ENCODE measurements around the gene SUSD4.
"Not testable (repeated sequence)": the region's sequence is repeated elsewhere in the genome, so short reads cannot be mapped to it uniquely, and the experiment has no call there.

The SUSD4 gene

GRCh38 chr1:223304931-223305330 lies 59.0 kb downstream of the SUSD4 start:
- no peaks in the 10 kb centered on the region for H3K4me1 ChIP-seq (ENCODE audit: control insufficient read depth in 1 of 2, insufficient read depth in 2 of 2, low read length in 2 of 2)
- H3K27me3 ChIP-seq (ENCODE audit: control insufficient read depth in 1 of 2, insufficient read depth in 2 of 2, low read length in 2 of 2) = no peaks in the 10 kb centered on the region
- H3K9me3 ChIP-seq (ENCODE audit: control insufficient read depth in 1 of 2, low read length in 2 of 2) = peaks cover 0 to 2% of the 10 kb centered on the region in 2 donors
- no peak overlapping the region for H3K27ac ChIP-seq (ENCODE audit: low read depth, low read length)
- H3K9ac ChIP-seq (ENCODE audit: low read depth in 1 of 2, low read length in 2 of 2) = no peak overlapping the region
- H3K36me3 ChIP-seq (ENCODE audit: control insufficient read depth in 1 of 2, insufficient read depth in 2 of 2, low read length in 2 of 2) = no peaks in the 10 kb centered on the region
- H3K4me3 ChIP-seq (ENCODE audit: low read depth in 1 of 2, low read length in 2 of 2) = no peak overlapping the region

DNA sequence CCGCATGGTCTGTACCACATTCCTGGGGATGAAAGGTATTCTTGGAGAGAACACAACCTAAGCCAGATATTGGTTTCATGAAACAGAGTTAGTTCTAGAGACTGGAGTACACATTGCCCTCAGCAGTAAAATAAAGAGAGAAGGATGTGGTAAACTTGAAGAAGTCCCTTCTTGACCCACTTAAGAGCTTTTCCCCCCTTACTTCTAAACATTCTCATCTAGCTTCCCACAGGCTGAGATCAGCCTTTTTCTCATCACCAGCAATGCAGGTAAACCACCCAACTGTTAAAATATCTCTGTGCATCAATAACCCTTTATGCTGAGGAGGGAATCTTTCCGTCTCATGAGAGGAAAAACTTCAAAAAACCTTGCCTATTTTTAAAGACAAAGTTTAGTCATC lies 62.6 kb downstream of the SUSD4 start:
- H3K9ac ChIP-seq (ENCODE audit: low read depth in 1 of 2, low read length in 2 of 2) = no peak overlapping the region
- H3K36me3 ChIP-seq (ENCODE audit: control insufficient read depth in 1 of 2, insufficient read depth in 2 of 2, low read length in 2 of 2) = no peaks in the 10 kb centered on the region
- H3K4me3 ChIP-seq (ENCODE audit: low read depth in 1 of 2, low read length in 2 of 2) = no peak overlapping the region
- no peak overlapping the region for H3K27ac ChIP-seq (ENCODE audit: low read depth, low read length)
- no peaks in the 10 kb centered on the region for H3K27me3 ChIP-seq (ENCODE audit: control insufficient read depth in 1 of 2, insufficient read depth in 2 of 2, low read length in 2 of 2)
- peaks cover 0 to 2% of the 10 kb centered on the region in 2 donors for H3K9me3 ChIP-seq (ENCODE audit: control insufficient read depth in 1 of 2, low read length in 2 of 2)
- no peaks in the 10 kb centered on the region for H3K4me1 ChIP-seq (ENCODE audit: control insufficient read depth in 1 of 2, insufficient read depth in 2 of 2, low read length in 2 of 2)

- H3K27me3 ChIP-seq (ENCODE audit: control insufficient read depth in 1 of 2, insufficient read depth in 2 of 2, low read length in 2 of 2) = no peaks in the 10 kb centered on the region
- H3K9ac ChIP-seq (ENCODE audit: low read depth in 1 of 2, low read length in 2 of 2) = no peak overlapping the region
- H3K36me3 ChIP-seq (ENCODE audit: control insufficient read depth in 1 of 2, insufficient read depth in 2 of 2, low read length in 2 of 2) = no peaks in the 10 kb centered on the region
- no peak overlapping the region for H3K27ac ChIP-seq (ENCODE audit: low read depth, low read length)
- no peaks in the 10 kb centered on the region for H3K4me1 ChIP-seq (ENCODE audit: control insufficient read depth in 1 of 2, insufficient read depth in 2 of 2, low read length in 2 of 2)
- H3K9me3 ChIP-seq (ENCODE audit: control insufficient read depth in 1 of 2, low read length in 2 of 2) = peaks cover 0 to 2% of the 10 kb centered on the region in 2 donors
- no peak overlapping the region for H3K4me3 ChIP-seq (ENCODE audit: low read depth in 1 of 2, low read length in 2 of 2)
Observed at GRCh38 chr1:223299553-223299952, 64.4 kb downstream of the SUSD4 start.

DNA sequence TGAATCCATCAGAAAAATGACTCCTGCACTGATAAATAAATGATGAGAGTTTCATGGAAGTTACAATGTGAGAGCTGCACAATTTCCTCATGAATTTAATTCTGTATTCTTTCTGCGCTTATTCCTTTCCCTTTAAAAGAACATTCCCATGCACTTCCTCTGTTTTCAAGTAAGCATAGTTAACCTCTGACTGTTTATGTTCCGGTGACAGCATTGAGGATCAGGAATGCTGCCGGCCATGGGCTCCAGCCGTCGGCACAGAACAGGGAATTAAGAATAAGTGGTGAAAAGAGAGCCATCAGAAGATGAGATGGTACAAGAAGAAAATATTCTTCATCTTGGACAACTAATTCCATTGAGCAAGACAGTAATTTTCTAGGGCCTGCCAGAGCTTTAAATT lies 65.3 kb downstream of the SUSD4 start:
- Histone ChIP-seq H3K9me3 (ENCODE audit: control insufficient read depth in 1 of 2, low read length in 2 of 2) (peaks cover 0 to 2% of the 10 kb centered on the region in 2 donors), H3K36me3 (ENCODE audit: control insufficient read depth in 1 of 2, insufficient read depth in 2 of 2, low read length in 2 of 2) (no peaks in the 10 kb centered on the region), H3K4me3 (ENCODE audit: low read depth in 1 of 2, low read length in 2 of 2) (no peak overlapping the region)

DNA sequence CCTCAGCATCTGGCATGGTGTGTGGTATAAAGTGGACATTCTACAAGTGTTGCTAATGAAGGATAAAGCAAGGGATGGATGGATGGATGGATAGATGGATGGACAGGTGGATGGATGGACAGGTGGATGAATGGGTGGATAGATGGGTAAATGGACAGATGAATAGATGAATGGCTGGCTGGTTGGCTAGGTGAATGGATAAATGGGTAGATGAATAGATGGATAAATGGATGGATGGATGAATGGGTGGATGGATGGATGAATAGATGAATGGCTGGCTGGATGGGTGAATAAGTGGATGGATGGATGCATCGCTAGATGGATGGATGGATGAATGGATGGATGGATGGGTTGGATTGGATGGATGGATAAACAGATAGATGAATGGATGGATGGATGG lies 66.2 kb downstream of the SUSD4 start:
- Histone ChIP-seq H3K4me3 (ENCODE audit: low read depth in 1 of 2, low read length in 2 of 2) (no peak overlapping the region), H3K4me1 (ENCODE audit: control insufficient read depth in 1 of 2, insufficient read depth in 2 of 2, low read length in 2 of 2) (no peaks in the 10 kb centered on the region), H3K27ac (ENCODE audit: low read depth, low read length) (no peak overlapping the region), H3K36me3 (ENCODE audit: control insufficient read depth in 1 of 2, insufficient read depth in 2 of 2, low read length in 2 of 2) (no peaks in the 10 kb centered on the region), H3K9ac (ENCODE audit: low read depth in 1 of 2, low read length in 2 of 2) (no peak overlapping the region), H3K9me3 (ENCODE audit: control insufficient read depth in 1 of 2, low read length in 2 of 2) (no peaks in the 10 kb centered on the region), H3K27me3 (ENCODE audit: control insufficient read depth in 1 of 2, insufficient read depth in 2 of 2, low read length in 2 of 2) (no peaks in the 10 kb centered on the region)

More for the DNA sequence above, 65.3 kb downstream of the SUSD4 start:
- Histone ChIP-seq H3K27me3 (ENCODE audit: control insufficient read depth in 1 of 2, insufficient read depth in 2 of 2, low read length in 2 of 2) (no peaks in the 10 kb centered on the region), H3K9ac (ENCODE audit: low read depth in 1 of 2, low read length in 2 of 2) (no peak overlapping the region), H3K27ac (ENCODE audit: low read depth, low read length) (no peak overlapping the region), H3K4me1 (ENCODE audit: control insufficient read depth in 1 of 2, insufficient read depth in 2 of 2, low read length in 2 of 2) (no peaks in the 10 kb centered on the region)

DNA sequence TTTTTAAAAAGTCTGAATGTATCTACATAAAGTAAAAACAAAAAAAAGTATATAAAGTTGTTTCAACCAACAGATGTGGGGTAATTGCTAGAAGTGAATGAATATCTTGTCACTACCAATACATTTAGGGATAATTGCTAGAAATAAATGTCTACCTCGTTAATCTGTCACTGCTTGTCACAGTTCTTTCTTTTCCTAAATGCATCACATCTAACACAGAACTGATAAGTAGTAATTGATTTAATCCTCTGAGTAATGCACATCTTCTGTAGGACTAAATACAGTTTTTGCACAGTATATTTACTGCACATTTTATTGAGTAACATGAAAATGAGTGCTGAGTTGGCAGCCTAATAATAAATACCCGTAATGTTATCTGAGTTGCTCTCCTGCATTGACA lies 72.2 kb downstream of the SUSD4 start:
- Histone ChIP-seq H3K27me3 (ENCODE audit: control insufficient read depth in 1 of 2, insufficient read depth in 2 of 2, low read length in 2 of 2) (no peaks in the 10 kb centered on the region), H3K9ac (ENCODE audit: low read depth in 1 of 2, low read length in 2 of 2) (no peak overlapping the region), H3K9me3 (ENCODE audit: control insufficient read depth in 1 of 2, low read length in 2 of 2) (no peaks in the 10 kb centered on the region), H3K4me1 (ENCODE audit: control insufficient read depth in 1 of 2, insufficient read depth in 2 of 2, low read length in 2 of 2) (no peaks in the 10 kb centered on the region), H3K27ac (ENCODE audit: low read depth, low read length) (no peak overlapping the region), H3K4me3 (ENCODE audit: low read depth in 1 of 2, low read length in 2 of 2) (no peak overlapping the region), H3K36me3 (ENCODE audit: control insufficient read depth in 1 of 2, insufficient read depth in 2 of 2, low read length in 2 of 2) (no peaks in the 10 kb centered on the region)

DNA sequence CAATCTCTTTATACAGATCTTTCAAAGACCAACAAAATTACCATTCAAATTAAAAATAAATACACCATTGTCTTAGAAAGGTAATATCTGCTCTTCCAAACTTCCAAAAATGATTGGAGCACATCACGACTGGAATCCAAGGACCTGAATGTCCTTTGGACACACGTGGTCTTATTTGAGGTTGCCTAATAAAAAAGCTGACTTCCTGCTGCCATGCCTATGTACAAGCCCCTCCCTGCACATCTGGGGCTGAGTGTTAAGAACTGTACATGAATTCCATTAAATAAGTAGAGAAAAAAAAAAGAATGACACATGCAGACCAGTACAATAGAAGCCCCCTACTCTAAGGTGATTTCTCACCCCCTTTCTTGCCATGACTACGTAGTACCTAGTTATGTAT lies 73.6 kb downstream of the SUSD4 start:
- Histone ChIP-seq H3K27me3 (ENCODE audit: control insufficient read depth in 1 of 2, insufficient read depth in 2 of 2, low read length in 2 of 2) (no peaks in the 10 kb centered on the region), H3K4me3 (ENCODE audit: low read depth in 1 of 2, low read length in 2 of 2) (no peak overlapping the region), H3K9me3 (ENCODE audit: control insufficient read depth in 1 of 2, low read length in 2 of 2) (peaks cover 0 to 2% of the 10 kb centered on the region in 2 donors), H3K27ac (ENCODE audit: low read depth, low read length) (no peak overlapping the region), H3K36me3 (ENCODE audit: control insufficient read depth in 1 of 2, insufficient read depth in 2 of 2, low read length in 2 of 2) (no peaks in the 10 kb centered on the region), H3K9ac (ENCODE audit: low read depth in 1 of 2, low read length in 2 of 2) (no peak overlapping the region), H3K4me1 (ENCODE audit: control insufficient read depth in 1 of 2, insufficient read depth in 2 of 2, low read length in 2 of 2) (no peaks in the 10 kb centered on the region)

DNA sequence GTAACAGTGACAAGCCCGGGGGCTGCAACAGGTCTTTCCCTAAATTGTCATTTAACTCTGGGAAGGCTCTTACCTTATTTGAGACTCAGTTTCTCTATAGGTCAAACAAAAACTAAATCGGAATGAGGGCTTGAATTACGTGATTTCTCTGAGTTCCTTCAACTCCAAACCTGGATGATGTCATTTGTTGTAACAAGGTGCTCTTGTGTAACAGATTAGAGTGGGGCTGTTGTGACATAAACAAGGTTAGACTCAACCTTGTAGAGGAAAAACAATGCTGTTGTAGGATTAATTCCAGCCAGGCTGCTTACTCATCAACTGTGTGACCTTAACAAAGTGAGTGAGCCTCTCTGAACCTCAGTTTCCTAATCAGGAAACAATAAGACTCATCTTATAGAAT lies 74.4 kb downstream of the SUSD4 start:
- Histone ChIP-seq H3K9me3 (ENCODE audit: control insufficient read depth in 1 of 2, low read length in 2 of 2) (peaks cover 0 to 5% of the 10 kb centered on the region in 2 donors), H3K9ac (ENCODE audit: low read depth in 1 of 2, low read length in 2 of 2) (no peak overlapping the region), H3K4me3 (ENCODE audit: low read depth in 1 of 2, low read length in 2 of 2) (no peak overlapping the region), H3K36me3 (ENCODE audit: control insufficient read depth in 1 of 2, insufficient read depth in 2 of 2, low read length in 2 of 2) (no peaks in the 10 kb centered on the region), H3K27me3 (ENCODE audit: control insufficient read depth in 1 of 2, insufficient read depth in 2 of 2, low read length in 2 of 2) (no peaks in the 10 kb centered on the region), H3K4me1 (ENCODE audit: control insufficient read depth in 1 of 2, insufficient read depth in 2 of 2, low read length in 2 of 2) (no peaks in the 10 kb centered on the region), H3K27ac (ENCODE audit: low read depth, low read length) (no peak overlapping the region)

DNA sequence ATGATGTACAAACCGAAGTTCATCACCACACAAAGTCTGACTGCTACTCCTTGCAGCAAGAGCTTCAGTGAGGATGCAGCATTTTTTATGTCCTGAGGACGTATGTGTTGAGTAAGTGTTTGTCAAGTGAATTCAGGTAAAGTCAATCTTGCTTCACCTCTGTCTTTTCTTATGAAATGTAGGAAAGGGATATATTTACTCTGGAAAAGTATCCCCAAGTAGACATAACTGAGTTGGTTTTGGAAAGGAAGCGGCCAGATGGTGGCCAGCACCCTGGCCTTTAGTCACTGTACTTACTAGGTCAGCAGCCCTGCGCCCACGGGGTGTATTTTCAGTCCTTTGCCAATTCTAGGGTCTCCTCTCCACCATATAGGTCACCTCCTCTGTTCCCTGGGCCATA lies 75.2 kb downstream of the SUSD4 start:
- H3K9me3 ChIP-seq (ENCODE audit: control insufficient read depth in 1 of 2, low read length in 2 of 2) = peaks cover 0 to 5% of the 10 kb centered on the region in 2 donors
- H3K4me3 ChIP-seq (ENCODE audit: low read depth in 1 of 2, low read length in 2 of 2) = no peak overlapping the region
- H3K36me3 ChIP-seq (ENCODE audit: control insufficient read depth in 1 of 2, insufficient read depth in 2 of 2, low read length in 2 of 2) = no peaks in the 10 kb centered on the region
- H3K27ac ChIP-seq (ENCODE audit: low read depth, low read length) = no peak overlapping the region
- H3K27me3 ChIP-seq (ENCODE audit: control insufficient read depth in 1 of 2, insufficient read depth in 2 of 2, low read length in 2 of 2) = no peaks in the 10 kb centered on the region
- no peaks in the 10 kb centered on the region for H3K4me1 ChIP-seq (ENCODE audit: control insufficient read depth in 1 of 2, insufficient read depth in 2 of 2, low read length in 2 of 2)
- no peak overlapping the region for H3K9ac ChIP-seq (ENCODE audit: low read depth in 1 of 2, low read length in 2 of 2)

DNA sequence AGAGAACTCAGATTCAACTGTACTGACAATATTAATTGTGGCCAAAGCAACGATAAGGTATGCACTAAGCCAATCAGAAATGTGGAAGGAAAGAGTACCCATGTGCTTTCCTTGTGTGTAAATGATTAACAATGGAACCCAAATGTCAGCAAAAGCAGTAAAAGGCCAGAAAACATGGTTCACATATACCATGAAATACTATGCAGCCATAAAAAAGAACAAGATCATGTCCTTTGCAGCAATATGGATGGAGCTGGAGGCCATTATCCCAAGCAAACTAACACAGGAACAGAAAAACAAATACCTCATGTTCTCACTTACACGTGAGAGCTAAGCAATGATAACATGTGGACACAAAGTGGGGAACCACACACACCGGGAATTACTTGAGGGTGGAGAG lies 78.5 kb downstream of the SUSD4 start:
- H3K9ac ChIP-seq (ENCODE audit: low read depth in 1 of 2, low read length in 2 of 2) = no peak overlapping the region
- H3K9me3 ChIP-seq (ENCODE audit: control insufficient read depth in 1 of 2, low read length in 2 of 2) = peaks cover 0 to 5% of the 10 kb centered on the region in 2 donors
- no peaks in the 10 kb centered on the region for H3K36me3 ChIP-seq (ENCODE audit: control insufficient read depth in 1 of 2, insufficient read depth in 2 of 2, low read length in 2 of 2)
- H3K4me1 ChIP-seq (ENCODE audit: control insufficient read depth in 1 of 2, insufficient read depth in 2 of 2, low read length in 2 of 2) = no peaks in the 10 kb centered on the region
- H3K27ac ChIP-seq (ENCODE audit: low read depth, low read length) = no peak overlapping the region
- H3K4me3 ChIP-seq (ENCODE audit: low read depth in 1 of 2, low read length in 2 of 2) = no peak overlapping the region
- no peaks in the 10 kb centered on the region for H3K27me3 ChIP-seq (ENCODE audit: control insufficient read depth in 1 of 2, insufficient read depth in 2 of 2, low read length in 2 of 2)

DNA sequence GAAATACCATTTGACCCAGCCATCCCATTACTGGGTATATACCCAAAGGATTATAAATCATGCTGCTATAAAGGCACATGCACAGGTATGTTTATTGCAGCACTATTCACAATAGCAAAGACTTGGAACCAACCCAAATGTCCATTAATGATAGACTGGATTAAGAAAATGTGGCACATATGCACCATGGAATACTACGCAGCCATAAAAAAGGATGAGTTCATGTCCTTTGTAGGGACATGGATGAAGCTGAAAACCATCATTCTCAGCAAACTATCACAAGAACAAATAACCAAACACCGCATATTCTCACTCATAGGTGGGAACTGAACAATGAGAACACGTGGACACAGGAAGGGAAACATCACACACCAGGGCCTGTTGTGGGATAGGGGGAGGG lies 80.3 kb downstream of the SUSD4 start:
- not testable (repeated sequence) for H3K9me3 ChIP-seq (ENCODE audit: control insufficient read depth in 1 of 2, low read length in 2 of 2)

More for the DNA sequence above, 80.3 kb downstream of the SUSD4 start:
- not testable (repeated sequence) for H3K27me3 ChIP-seq (ENCODE audit: control insufficient read depth in 1 of 2, insufficient read depth in 2 of 2, low read length in 2 of 2); H3K27ac ChIP-seq (ENCODE audit: low read depth, low read length); H3K36me3 ChIP-seq (ENCODE audit: control insufficient read depth in 1 of 2, insufficient read depth in 2 of 2, low read length in 2 of 2); H3K4me1 ChIP-seq (ENCODE audit: control insufficient read depth in 1 of 2, insufficient read depth in 2 of 2, low read length in 2 of 2); H3K9ac ChIP-seq (ENCODE audit: low read depth in 1 of 2, low read length in 2 of 2); H3K4me3 ChIP-seq (ENCODE audit: low read depth in 1 of 2, low read length in 2 of 2)
